A673 (cell line): ENCODE measurements around the gene PLCD1. TPM values are rescaled to one million over a fixed set of nuclear protein-coding genes. Genes with fewer than 3 reads are reported as not detected.

Experiments
- BruUV-seq: library from RNA; stranded (reverse); fragments of 400-500 nt; replicated peaks from 2 replicates; lab custom pipeline; 2021; lab: Mats Ljungman, UMichigan
- CTCF ChIA-PET: fragments of 300-600 bp; sonication (Branson Sonifier 250); formaldehyde crosslinking; loops from one replicate; lab custom pipeline; 2022; ENCODE audit warnings: antibody characterized with exemption; lab: Charles Lee
- POLR2A ChIA-PET: fragments of 300-600 bp; sonication (Branson Sonifier 250); formaldehyde crosslinking; loops from one replicate; lab custom pipeline; 2022; ENCODE audit warnings: antibody characterized with exemption; ENCODE audit not compliant: low non-redundant PET; lab: Charles Lee
- DNase-seq: peaks from one replicate; pipeline ENCODE4 v3.0.0-alpha.2; 2015; ENCODE audit warnings: low spot score
- H3K27ac ChIP-seq: fragments of 200-600 bp; sonication (generic); 2 replicates; pipeline ENCODE4 v1.5.1; 2016; ENCODE audit warnings: mixed run types, low read depth, mild to moderate bottlenecking, mixed read lengths, antibody characterized with exemption, low read length; ENCODE audit not compliant: poor library complexity, severe bottlenecking
- H3K27me3 ChIP-seq: fragments of 200-600 bp; sonication (generic); replicated peaks from 2 replicates; pipeline ENCODE4 v1.6.1; 2017; ENCODE audit warnings: mixed run types, low read depth, mild to moderate bottlenecking, mixed read lengths, antibody characterized with exemption, low read length; ENCODE audit not compliant: insufficient read depth, poor library complexity
- H3K36me3 ChIP-seq: fragments of 200-600 bp; sonication (generic); 2 replicates; pipeline ENCODE4 v1.6.1; 2016; ENCODE audit warnings: mixed run types, mild to moderate bottlenecking, mixed read lengths, antibody characterized with exemption, low read length; ENCODE audit not compliant: insufficient read depth, poor library complexity, severe bottlenecking
- H3K4me1 ChIP-seq: fragments of 200-600 bp; sonication (generic); 2 replicates; pipeline ENCODE4 v1.6.1; 2017; ENCODE audit warnings: mixed run types, mild to moderate bottlenecking, mixed read lengths, antibody characterized with exemption, low read length; ENCODE audit not compliant: insufficient read depth, poor library complexity, severe bottlenecking
- H3K4me3 ChIP-seq: fragments of 200-600 bp; sonication (generic); 2 replicates; pipeline ENCODE4 v1.5.1; 2016; ENCODE audit warnings: low read depth, mixed run types, mild to moderate bottlenecking, mixed read lengths, low read length; ENCODE audit not compliant: poor library complexity, severe bottlenecking
- H3K9me3 ChIP-seq: fragments of 200-600 bp; sonication (generic); 2 replicates; pipeline ENCODE4 v1.6.1; 2016; ENCODE audit warnings: mixed run types, low read depth, mild to moderate bottlenecking, mixed read lengths, antibody characterized with exemption, low read length; ENCODE audit not compliant: poor library complexity, severe bottlenecking
- EZH2 ChIP-seq: fragments of 200-600 bp; sonication (generic); IDR thresholded peaks from 2 replicates; pipeline ENCODE4 v1.6.1; 2017; ENCODE audit warnings: borderline replicate concordance, low read depth, mild to moderate bottlenecking, mixed read lengths, antibody characterized with exemption, low read length; ENCODE audit not compliant: poor library complexity, severe bottlenecking
- intact Hi-C: fragments of 100-400 bp; cut with micrococcal nuclease; formaldehyde crosslinking; loops from one replicate; pipeline ENCODE4 v1.10.0; 2022; ENCODE audit not compliant: unreplicated experiment
- total RNA-seq: library from RNA; stranded (reverse); gene quantifications from 2 replicates; pipeline ENCODE4 v1.2.3, GENCODE V29; 2021
- TF ChIP-seq, protein P1 (sequence below): fragments of 300-800, 200-600 bp; sonication (generic); conservative IDR thresholded peaks from 2 replicates; pipeline ENCODE4 v1.5.1; 2017; ENCODE audit warnings: low read depth, mild to moderate bottlenecking, antibody characterized with exemption, low read length, moderate library complexity, mixed read lengths

PLCD1 gene
- total RNA-seq, 1 experiment from 2014 or later = 1.1 TPM

DNA sequence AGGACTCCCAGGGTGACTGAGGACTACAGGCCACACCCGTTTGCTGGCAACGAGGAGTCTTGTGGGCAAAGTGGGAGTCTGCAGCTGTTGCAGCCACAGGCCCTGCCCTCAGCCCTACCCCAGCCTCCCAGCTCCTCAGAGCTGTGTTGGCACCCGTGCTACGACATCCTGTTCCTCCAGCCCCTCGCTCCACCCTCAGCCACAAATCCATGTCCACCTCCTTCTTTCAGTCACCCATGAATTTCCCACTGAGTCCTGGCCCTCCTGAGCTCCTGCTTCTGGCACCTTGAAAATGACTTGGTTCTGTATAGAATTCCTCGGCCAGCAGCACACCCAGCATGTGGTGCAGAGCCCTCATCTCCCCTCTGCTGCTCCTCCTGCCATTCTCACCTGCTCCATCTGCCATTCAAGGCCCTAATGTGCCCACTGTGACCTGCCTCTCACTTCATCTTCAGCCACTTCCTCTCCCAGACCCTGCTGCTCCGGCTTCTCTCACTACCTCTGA lies 59.8 kb downstream of the PLCD1 start:
- BruUV-seq = no TSS peak
- POLR2A ChIA-PET = no interaction called here

DNA sequence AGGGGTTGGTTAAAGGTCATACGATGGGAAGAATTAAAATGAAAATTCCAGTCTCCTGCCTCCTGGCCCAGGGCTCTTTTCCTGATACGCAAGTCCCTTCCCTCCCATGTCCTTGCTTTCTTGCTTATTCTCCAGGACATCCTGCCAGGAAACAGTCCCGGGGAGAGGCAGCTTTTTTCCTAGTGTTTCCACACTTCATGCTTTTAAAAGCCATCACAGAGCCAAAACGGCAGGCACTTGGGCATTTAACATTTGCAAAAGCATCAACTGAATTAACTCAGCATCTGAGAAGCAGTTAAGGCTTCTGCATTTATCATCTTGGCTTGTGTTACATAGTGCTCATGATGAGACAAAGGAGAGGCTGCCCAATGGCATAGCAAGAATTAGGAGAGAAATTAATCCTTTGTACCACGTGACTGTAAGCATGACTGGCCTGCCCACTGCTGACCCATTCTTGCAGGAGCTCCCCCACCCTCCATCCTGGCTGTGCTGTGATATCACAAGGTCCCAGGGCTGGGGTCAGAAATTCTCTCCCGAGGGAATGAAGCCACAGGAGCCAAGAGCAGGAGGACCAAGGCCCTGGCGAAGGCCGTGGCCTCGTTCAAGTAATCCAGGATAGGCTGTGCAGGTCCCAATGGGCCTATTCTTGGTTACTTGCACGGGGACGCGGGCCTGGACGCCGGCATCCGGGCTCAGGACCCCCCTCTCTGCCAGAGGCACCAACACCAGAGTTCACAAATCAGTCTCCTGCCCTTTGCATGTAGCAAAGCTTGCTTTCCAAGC lies 60.4 kb downstream of the PLCD1 start:
- ChIA-PET CTCF (interaction anchor here (1.1 kb wide), 1 partner anchor 114 kb away, joined by 4 read pairs; no protein-coding TSS in a partner anchor), POLR2A (no interaction called here)
- Histone ChIP-seq H3K27me3 (no peaks in the 10 kb centered on the region), H3K27ac (no peak overlapping the region), H3K4me1 (no peaks in the 10 kb centered on the region), H3K4me3 (no peak overlapping the region), H3K36me3 (no peaks in the 10 kb centered on the region), H3K9me3 (no peaks in the 10 kb centered on the region)
- DNase-seq = no peak
- TF ChIP-seq, protein P1, sequence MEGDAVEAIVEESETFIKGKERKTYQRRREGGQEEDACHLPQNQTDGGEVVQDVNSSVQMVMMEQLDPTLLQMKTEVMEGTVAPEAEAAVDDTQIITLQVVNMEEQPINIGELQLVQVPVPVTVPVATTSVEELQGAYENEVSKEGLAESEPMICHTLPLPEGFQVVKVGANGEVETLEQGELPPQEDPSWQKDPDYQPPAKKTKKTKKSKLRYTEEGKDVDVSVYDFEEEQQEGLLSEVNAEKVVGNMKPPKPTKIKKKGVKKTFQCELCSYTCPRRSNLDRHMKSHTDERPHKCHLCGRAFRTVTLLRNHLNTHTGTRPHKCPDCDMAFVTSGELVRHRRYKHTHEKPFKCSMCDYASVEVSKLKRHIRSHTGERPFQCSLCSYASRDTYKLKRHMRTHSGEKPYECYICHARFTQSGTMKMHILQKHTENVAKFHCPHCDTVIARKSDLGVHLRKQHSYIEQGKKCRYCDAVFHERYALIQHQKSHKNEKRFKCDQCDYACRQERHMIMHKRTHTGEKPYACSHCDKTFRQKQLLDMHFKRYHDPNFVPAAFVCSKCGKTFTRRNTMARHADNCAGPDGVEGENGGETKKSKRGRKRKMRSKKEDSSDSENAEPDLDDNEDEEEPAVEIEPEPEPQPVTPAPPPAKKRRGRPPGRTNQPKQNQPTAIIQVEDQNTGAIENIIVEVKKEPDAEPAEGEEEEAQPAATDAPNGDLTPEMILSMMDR = no peak
- no peak for TF ChIP-seq EZH2
- BruUV-seq = no TSS peak
- intact Hi-C loops = no loop called here

More for the DNA sequence above, 59.8 kb downstream of the PLCD1 start:
- H3K4me1 ChIP-seq = no peaks in the 10 kb centered on the region
- no peak overlapping the region for H3K27ac ChIP-seq
- TF ChIP-seq, protein P1 = no peak
- TF ChIP-seq EZH2 = no peak
- DNase-seq = no peak
- CTCF ChIA-PET = interaction anchor here (1.1 kb wide), 1 partner anchor 115 kb away, joined by 4 read pairs; no protein-coding TSS in a partner anchor
- H3K9me3 ChIP-seq = no peaks in the 10 kb centered on the region
- no peaks in the 10 kb centered on the region for H3K36me3 ChIP-seq
- H3K4me3 ChIP-seq = no peak overlapping the region
- H3K27me3 ChIP-seq = no peaks in the 10 kb centered on the region
- intact Hi-C loops = no loop called here

DNA sequence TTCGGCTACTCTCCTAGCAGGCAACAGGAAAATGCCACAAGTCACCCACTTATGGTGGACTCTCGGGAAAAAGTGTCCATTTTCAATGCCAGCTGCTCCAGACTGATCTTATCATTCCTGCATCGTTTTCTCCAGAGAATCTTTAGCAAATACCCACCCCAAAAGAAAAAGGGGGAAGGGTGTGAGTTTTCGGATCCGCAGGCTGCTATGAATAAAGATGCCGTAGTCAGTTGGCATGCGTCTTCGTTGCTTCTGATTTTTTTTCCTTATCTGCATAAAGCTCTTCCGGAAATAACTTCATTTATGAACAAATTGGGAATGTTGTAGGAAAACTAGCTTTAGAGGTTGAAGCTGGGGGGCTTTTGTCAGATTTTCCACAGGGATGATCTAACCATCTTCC lies 61.2 kb downstream of the PLCD1 start:
- no peak for TF ChIP-seq EZH2
- TF ChIP-seq, protein P1 = no peak
- H3K27ac ChIP-seq = no peak overlapping the region
- no peaks in the 10 kb centered on the region for H3K36me3 ChIP-seq
- no TSS peak for BruUV-seq
- ChIA-PET CTCF (interaction anchor here (1.3 to 1.8 kb wide), 2 partner anchors 26 to 113 kb away, joined by 3 to 14 read pairs; no protein-coding TSS in a partner anchor), POLR2A (no interaction called here)
- intact Hi-C loops = no loop called here
- no peak overlapping the region for H3K4me3 ChIP-seq
- no peak for DNase-seq
- H3K27me3 ChIP-seq = no peaks in the 10 kb centered on the region
- H3K4me1 ChIP-seq = peaks cover 4% of the 10 kb centered on the region
- no peaks in the 10 kb centered on the region for H3K9me3 ChIP-seq
